ENCODE measurements around the gene POLR2L.
A peak's percentile ranks its signal among the peaks of the same experiment; 100 is the strongest.

Gene POLR2L

DNA sequence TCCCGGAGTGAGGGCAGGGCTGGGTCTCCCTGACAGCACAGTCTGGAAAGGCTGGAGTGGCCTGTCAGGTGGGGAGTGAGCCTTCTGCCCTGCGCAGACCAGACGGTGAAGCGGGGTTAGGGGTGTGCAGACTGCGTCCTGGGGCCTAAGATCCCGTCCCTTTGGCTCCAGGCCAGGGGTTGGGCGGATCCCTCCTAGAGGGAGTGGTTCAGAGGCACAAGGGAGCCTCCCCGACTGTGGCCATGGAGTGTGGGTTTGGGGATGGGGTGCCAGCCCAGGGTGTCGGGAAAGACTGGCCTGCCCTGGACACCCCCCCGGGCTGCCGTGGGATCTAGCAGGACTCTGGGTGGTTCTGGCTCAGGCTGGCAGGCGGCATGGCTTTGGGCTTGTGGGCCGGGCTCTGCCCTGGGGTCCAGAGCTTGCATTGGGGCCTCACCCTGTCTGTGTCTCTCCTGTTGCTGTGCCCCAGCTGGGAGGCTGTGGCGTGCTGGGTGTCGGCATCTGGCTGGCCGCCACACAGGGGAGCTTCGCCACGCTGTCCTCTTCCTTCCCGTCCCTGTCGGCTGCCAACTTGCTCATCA, 19.8 kb upstream of the POLR2L start:
- in situ Hi-C loops (cut with HindIII; ENCODE audit: low sequenced_read_pairs), result no loop called here
- TF ChIP-seq CTCF (IDR thresholded peaks at IDR 0.05; ENCODE audit: low read depth, low read length), result no peak
- no peak for DNase-seq (ENCODE audit: low read depth, low spot score)
- H3K4me3 ChIP-seq (ENCODE audit: low read depth, low read length), result no peak overlapping the region

DNA sequence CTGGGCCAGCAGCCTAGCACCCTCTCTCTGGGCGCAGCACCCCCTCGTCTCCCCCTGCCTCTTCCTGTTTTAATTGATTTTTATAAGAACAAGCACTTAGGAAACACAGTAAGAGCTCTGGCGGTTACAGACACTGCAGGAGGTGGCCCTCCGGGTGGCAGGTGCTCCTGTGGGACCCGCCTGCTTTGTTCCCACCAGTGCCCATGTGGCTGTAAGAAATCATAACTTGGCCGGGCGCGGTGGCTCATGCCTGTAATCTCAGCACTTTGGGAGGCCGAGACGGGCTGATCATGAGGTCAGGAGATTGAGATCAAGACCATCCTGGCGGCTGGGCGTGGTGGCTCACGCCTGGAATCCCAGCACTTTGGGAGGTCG, 18.8 kb upstream of the POLR2L start:
- no peak for DNase-seq (ENCODE audit: low read depth, low spot score)
- no peak overlapping the region for H3K4me3 ChIP-seq (ENCODE audit: low read depth, low read length)
- in situ Hi-C loops (cut with HindIII; ENCODE audit: low sequenced_read_pairs), result no loop called here
- no peak for TF ChIP-seq CTCF (IDR thresholded peaks at IDR 0.05; ENCODE audit: low read depth, low read length)

GRCh38 chr11:860234-861104, 18.1 kb upstream of the POLR2L start:
- no peak for DNase-seq (ENCODE audit: low read depth, low spot score)
- H3K4me3 ChIP-seq (ENCODE audit: low read depth, low read length), result no peak overlapping the region
- no peak for TF ChIP-seq CTCF (IDR thresholded peaks at IDR 0.05; ENCODE audit: low read depth, low read length)
- in situ Hi-C loops (cut with HindIII; ENCODE audit: low sequenced_read_pairs), result no loop called here

DNA sequence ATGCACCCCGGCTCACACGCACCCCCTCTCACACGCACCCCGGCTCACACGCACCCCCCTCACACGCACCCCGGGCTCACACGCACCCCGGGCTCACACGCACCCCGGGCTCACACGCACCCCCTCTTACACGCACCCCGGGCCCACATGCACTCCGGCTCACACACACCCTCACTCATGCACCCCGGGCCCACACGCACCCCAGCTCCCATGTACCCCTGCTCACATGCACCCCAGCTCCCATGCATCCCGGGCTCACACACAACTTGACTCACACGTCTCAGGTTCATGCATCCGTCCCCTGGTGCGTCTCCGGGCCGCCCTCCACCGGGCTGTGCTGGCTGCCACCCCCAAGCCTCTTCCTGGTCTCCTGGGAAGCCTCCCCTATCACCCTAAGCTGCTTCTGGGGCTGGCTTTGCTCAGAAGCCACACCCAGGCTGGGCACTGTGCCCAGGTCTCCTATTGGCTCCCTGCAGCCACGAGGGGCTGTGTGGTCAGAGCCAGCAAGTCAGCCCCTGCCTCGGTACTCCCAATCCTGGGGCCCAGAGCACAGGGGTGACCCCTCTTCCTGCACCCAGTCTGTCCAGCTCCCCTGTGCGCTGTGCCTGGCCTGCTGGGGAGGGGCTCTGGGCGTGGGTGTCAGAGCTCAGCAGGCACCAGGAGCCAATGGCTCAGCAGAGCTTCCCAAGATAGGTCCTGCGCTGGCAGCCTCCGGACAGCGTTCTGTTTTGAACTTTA, 17.2 kb upstream of the POLR2L start:
- TF ChIP-seq CTCF (IDR thresholded peaks at IDR 0.05; ENCODE audit: low read depth, low read length), result no peak
- in situ Hi-C loops (cut with HindIII; ENCODE audit: low sequenced_read_pairs), result no loop called here
- peak overlapping the region; percentile 5 for H3K4me3 ChIP-seq (ENCODE audit: low read depth, low read length)
- peak; percentile 84 for DNase-seq (ENCODE audit: low read depth, low spot score)

- no peak overlapping the region for H3K4me3 ChIP-seq (ENCODE audit: low read depth, low read length)
- no peak for DNase-seq (ENCODE audit: low read depth, low spot score)
- TF ChIP-seq CTCF (IDR thresholded peaks at IDR 0.05; ENCODE audit: low read depth, low read length), result no peak
- in situ Hi-C loops (cut with HindIII; ENCODE audit: low sequenced_read_pairs), result no loop called here
Observed at GRCh38 chr11:858762-859339, 16.5 kb upstream of the POLR2L start.

GRCh38 chr11:858053-858761, 15.9 kb upstream of the POLR2L start:
- TF ChIP-seq CTCF (IDR thresholded peaks at IDR 0.05; ENCODE audit: low read depth, low read length), result no peak
- in situ Hi-C loops (cut with HindIII; ENCODE audit: low sequenced_read_pairs), result no loop called here

More at GRCh38 chr11:858053-858761, 15.9 kb upstream of the POLR2L start:
- no peak for DNase-seq (ENCODE audit: low read depth, low spot score)
- H3K4me3 ChIP-seq (ENCODE audit: low read depth, low read length), result no peak overlapping the region

Measured in astrocyte of the spinal cord (primary cell).